MCF 10A (cell line): Measurements from ENCODE around the gene SLC25A10. TPM values are rescaled to one million over a fixed set of nuclear protein-coding genes. Genes with fewer than 3 reads are reported as not detected.

ENCODE experiments used
- BruUV-seq: library from RNA; stranded (reverse); fragments of 400-500 nt; replicated peaks from 2 replicates; lab custom pipeline; 2021; lab: Mats Ljungman, UMichigan
- CTCF ChIA-PET: fragments of 300-600 bp; sonication (Branson Sonifier 250); formaldehyde crosslinking; extraction: SDS; loops from one replicate; lab custom pipeline; 2021; ENCODE audit warnings: antibody characterized with exemption, inconsistent platforms; lab: Yijun Ruan, JAX
- POLR2A ChIA-PET: fragments of 300-600, 350-650 bp; sonication (Branson Sonifier 250); formaldehyde crosslinking; extraction: SDS; loops from one replicate; lab custom pipeline; 2020; ENCODE audit warnings: antibody characterized with exemption, inconsistent platforms; lab: Yijun Ruan, JAX
- DNase-seq: peaks from one replicate; pipeline ENCODE4 v3.0.0-alpha.2; 2018; ENCODE audit not compliant: unreplicated experiment
- H3K27ac Mint-ChIP-seq: one replicate; pipeline ENCODE4 v1.8.0; 2022; ENCODE audit warnings: mild to moderate bottlenecking, low read depth, mixed read lengths; ENCODE audit not compliant: unreplicated experiment
- H3K27me3 Mint-ChIP-seq: one replicate; pipeline ENCODE4 v1.8.0; 2022; ENCODE audit warnings: mixed read lengths; ENCODE audit not compliant: insufficient read depth, unreplicated experiment
- H3K36me3 Mint-ChIP-seq: one replicate; pipeline ENCODE4 v1.8.0; 2022; ENCODE audit warnings: mild to moderate bottlenecking, moderate library complexity, mixed read lengths; ENCODE audit not compliant: insufficient read depth, unreplicated experiment
- H3K4me1 Mint-ChIP-seq: one replicate; pipeline ENCODE4 v1.8.0; 2022; ENCODE audit warnings: mixed read lengths; ENCODE audit not compliant: insufficient read depth, unreplicated experiment
- H3K4me3 Mint-ChIP-seq: one replicate; pipeline ENCODE4 v1.8.0; 2022; ENCODE audit warnings: mild to moderate bottlenecking, moderate library complexity, mixed read lengths; ENCODE audit not compliant: unreplicated experiment
- H3K9me3 Mint-ChIP-seq: one replicate; pipeline ENCODE4 v1.8.0; 2022; ENCODE audit warnings: mixed read lengths; ENCODE audit not compliant: unreplicated experiment
- CTCF ChIP-seq: fragments of 200-600 bp; IDR thresholded peaks from one replicate; pipeline ENCODE4 v1.8.0; 2022; ENCODE audit warnings: antibody characterized with exemption, mild to moderate bottlenecking; ENCODE audit not compliant: unreplicated experiment
- intact Hi-C: fragments of 100-400 bp; cut with micrococcal nuclease; formaldehyde crosslinking; loops from 2 replicates; pipeline ENCODE4 v1.14.1; 2022
- total RNA-seq: library from RNA; stranded (reverse); gene quantifications from 2 replicates; pipeline ENCODE4 v1.2.3, GENCODE V29; 2022

SLC25A10 gene
- total RNA-seq, 1 experiment from 2014 or later, result 9.5 TPM

- H3K4me3 Mint-ChIP-seq, result peak overlapping the region; percentile 84
- H3K27ac Mint-ChIP-seq, result peak overlapping the region; percentile 33
- no peaks in the 10 kb centered on the region for H3K27me3 Mint-ChIP-seq
- intact Hi-C loops, result no loop called here
- peaks cover 42% of the 10 kb centered on the region for H3K36me3 Mint-ChIP-seq
- BruUV-seq, result no TSS peak
- no peaks in the 10 kb centered on the region for H3K9me3 Mint-ChIP-seq
- CTCF ChIA-PET, result interaction anchor here (0.6 to 1.4 kb wide), 5 partner anchors 9 to 141 kb away, joined by 3 to 6 read pairs (median 3); partner anchors contain the start of genes ARL16 and HGS
- peaks cover 6% of the 10 kb centered on the region for H3K4me1 Mint-ChIP-seq
- DNase-seq, result no peak
- POLR2A ChIA-PET, result interaction anchor here (0.6 to 6.0 kb wide), 12 partner anchors 10 to 291 kb away, joined by 3 to 63 read pairs (median 5); partner anchors contain the start of genes ARL16, HGS, MCRIP1 and MRPL12
- no peak for TF ChIP-seq CTCF
These were observed 996 bp downstream of the SLC25A10 start for GRCh38 chr17:81713004-81713555.

GRCh38 chr17:81713556-81714411 lies 1.7 kb downstream of the SLC25A10 start:
- Mint-ChIP-seq H3K4me3 (peak overlapping the region; percentile 84), H3K27ac (no peak overlapping the region), H3K9me3 (no peaks in the 10 kb centered on the region), H3K36me3 (peaks cover 40% of the 10 kb centered on the region), H3K27me3 (no peaks in the 10 kb centered on the region), H3K4me1 (peaks cover 6% of the 10 kb centered on the region)
- ChIA-PET CTCF (interaction anchor here (0.6 to 1.4 kb wide), 4 partner anchors 8 to 30 kb away, joined by 3 to 6 read pairs (median 4); partner anchors contain the start of genes ARL16 and HGS), POLR2A (interaction anchor here (0.5 to 6.0 kb wide), 8 partner anchors 9 to 290 kb away, joined by 3 to 63 read pairs (median 4); partner anchors contain the start of genes ARL16, HGS, MCRIP1 and MRPL12)
- no TSS peak for BruUV-seq
- DNase-seq, result no peak
- TF ChIP-seq CTCF, result no peak
- intact Hi-C loops, result no loop called here

DNA sequence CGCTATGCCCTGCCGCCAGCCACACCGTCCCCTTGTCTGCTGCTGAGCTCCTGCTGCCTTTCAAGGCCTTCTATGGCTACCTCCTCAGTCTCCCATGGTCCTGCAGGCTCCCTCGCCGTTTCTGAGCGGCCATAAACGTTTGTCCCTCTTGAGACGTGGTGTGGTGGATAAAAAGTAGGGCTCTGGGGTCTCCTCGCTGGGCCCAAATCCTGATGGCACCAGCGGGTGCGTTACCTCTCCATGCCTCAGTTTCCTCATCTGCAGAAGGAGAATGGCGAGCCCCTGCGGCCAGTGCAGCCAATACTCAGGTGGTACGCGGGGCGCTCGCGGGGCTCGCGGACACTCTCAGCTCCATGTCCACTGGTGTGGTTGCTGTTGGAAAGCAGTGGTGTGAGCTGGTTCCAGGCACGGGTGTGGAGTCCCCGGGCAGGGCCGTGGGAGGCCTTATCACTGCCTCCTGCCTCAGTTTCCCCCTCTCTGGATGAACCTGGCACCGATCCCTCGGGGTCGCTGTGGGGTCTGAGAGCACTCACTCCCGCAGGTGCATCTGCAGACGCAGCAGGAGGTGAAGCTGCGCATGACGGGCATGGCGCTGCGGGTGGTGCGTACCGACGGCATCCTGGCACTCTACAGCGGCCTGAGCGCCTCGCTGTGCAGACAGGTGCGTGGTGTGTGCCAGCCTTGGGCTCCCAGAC lies 2.5 kb downstream of the SLC25A10 start:
- intact Hi-C loops, result no loop called here
- no TSS peak for BruUV-seq
- Mint-ChIP-seq H3K27me3 (no peaks in the 10 kb centered on the region), H3K9me3 (no peaks in the 10 kb centered on the region), H3K36me3 (peaks cover 42% of the 10 kb centered on the region), H3K27ac (no peak overlapping the region), H3K4me1 (peaks cover 6% of the 10 kb centered on the region), H3K4me3 (no peak overlapping the region)
- no peak for DNase-seq
- POLR2A ChIA-PET, result interaction anchor here (0.5 to 5.7 kb wide), 5 partner anchors 9 to 147 kb away, joined by 3 to 63 read pairs (median 4); partner anchors contain the start of genes MCRIP1 and MRPL12
- no peak for TF ChIP-seq CTCF
- CTCF ChIA-PET, result interaction anchor here (0.6 to 1.2 kb wide), 3 partner anchors 9 to 142 kb away, joined by 3 to 4 read pairs (median 3); partner anchors contain the start of genes ARL16 and HGS
